Stomach (tissue), 9 donors: ENCODE results near the gene KIF2C. TPM values are rescaled to one million over a fixed set of nuclear protein-coding genes. Genes with fewer than 3 reads are reported as not detected.

Source experiments
- DNase-seq, 2 donors: peaks; one replicate each; pipeline versions ENCODE4 v3.0.0 to v3.0.0-alpha.2; 2013 to 2019
- H3K27ac ChIP-seq, 5 donors: fragments of 200-600 bp in 4 of 5; sonication (generic) in 4 of 5; one replicate each; pipeline ENCODE4 v1.5.1; 2013 to 2019; ENCODE audit warnings: mild to moderate bottlenecking in 1 of 5, moderate library complexity in 1 of 5
- H3K27me3 ChIP-seq, 3 donors: fragments of 200-600 bp; sonication (generic); one replicate each; pipeline ENCODE4 v1.5.1; 2017 to 2019; ENCODE audit warnings: mixed run types in 1 of 3
- H3K36me3 ChIP-seq, 4 donors: fragments of 200-600 bp; sonication (generic); 1 replicate in 3 of 4; 2 replicates in 1 of 4; pipeline ENCODE4 v1.5.1; 2016 to 2019
- H3K4me1 ChIP-seq, 4 donors: fragments of 200-600 bp; sonication (generic); one replicate each; pipeline ENCODE4 v1.5.1; 2016 to 2019
- H3K4me3 ChIP-seq, 4 donors: fragments of 200-600 bp; sonication (generic) in 3 of 4; one replicate each; pipeline ENCODE4 v1.5.1; 2016 to 2019; ENCODE audit warnings: mild to moderate bottlenecking in 1 of 4
- H3K9me3 ChIP-seq, 4 donors: fragments of 200-600 bp; sonication (generic); one replicate each; pipeline ENCODE4 v1.5.1; 2016 to 2019
- CTCF ChIP-seq, 7 experiments: fragments of 450-650 bp in 4 of 7; fragments of 200-600 bp in 3 of 7; sonication (generic) in 3 of 7; IDR thresholded peaks; one replicate each; pipeline ENCODE4 v1.5.1; 2016 to 2019; ENCODE audit warnings: antibody characterized with exemption in 7 of 7, control low read depth in 2 of 7, mild to moderate bottlenecking in 1 of 7
- EP300 ChIP-seq: sonication (generic); formaldehyde crosslinking; IDR thresholded peaks from one replicate; pipeline ENCODE4 v1.6.1; 2017; ENCODE audit warnings: antibody characterized with exemption
- POLR2A ChIP-seq, 4 donors: fragments of 450-650 bp; IDR thresholded peaks; one replicate each; pipeline ENCODE4 v1.6.1; 2016; ENCODE audit warnings: antibody characterized with exemption in 4 of 4, control low read depth in 2 of 4, mild to moderate bottlenecking in 1 of 4, moderate library complexity in 1 of 4
- POLR2AphosphoS5 ChIP-seq, 3 donors: sonication (generic); formaldehyde crosslinking; IDR thresholded peaks; one replicate each; pipeline ENCODE4 v1.6.1; 2016; ENCODE audit warnings: antibody characterized with exemption in 3 of 3
- WGBS, 5 donors: extraction: QIAGEN DNeasy Blood & Tissue Kit in 3 of 5; methylation state at CpG; one replicate each; pipeline versions ENCODE4 v1.1.5 to v1.1.7; 2013 to 2018; 5-methylcytosine and 5-hydroxymethylcytosine counted together
- intact Hi-C: fragments of 100-400 bp; cut with DNase I; formaldehyde crosslinking; loops from one replicate; pipeline ENCODE4 v1.15.1; 2023; ENCODE audit warnings: low total_unique reads
- polyA plus RNA-seq, 3 donors: library from polyadenylated mRNA; stranded (reverse); fragments of 200-250 nt; gene quantifications; one replicate each; pipeline ENCODE4 v1.2.3, GENCODE V29; 2013
- total RNA-seq, 5 donors: library from RNA; depleted of rRNA; stranded (reverse); fragments of >200 nt; gene quantifications; one replicate each; pipeline versions ENCODE4 v1.1.0 to v1.2.3, GENCODE V29; 2014 to 2016
- donor health status: healthy with polysubstance abuse.
- donor health status: Bipolar disorder and iron deficiency.
- donor health status: healthy.

KIF2C gene
- total and polyA plus RNA-seq, 8 donors = 1.4 to 34.8 (median 6.0) TPM

DNA sequence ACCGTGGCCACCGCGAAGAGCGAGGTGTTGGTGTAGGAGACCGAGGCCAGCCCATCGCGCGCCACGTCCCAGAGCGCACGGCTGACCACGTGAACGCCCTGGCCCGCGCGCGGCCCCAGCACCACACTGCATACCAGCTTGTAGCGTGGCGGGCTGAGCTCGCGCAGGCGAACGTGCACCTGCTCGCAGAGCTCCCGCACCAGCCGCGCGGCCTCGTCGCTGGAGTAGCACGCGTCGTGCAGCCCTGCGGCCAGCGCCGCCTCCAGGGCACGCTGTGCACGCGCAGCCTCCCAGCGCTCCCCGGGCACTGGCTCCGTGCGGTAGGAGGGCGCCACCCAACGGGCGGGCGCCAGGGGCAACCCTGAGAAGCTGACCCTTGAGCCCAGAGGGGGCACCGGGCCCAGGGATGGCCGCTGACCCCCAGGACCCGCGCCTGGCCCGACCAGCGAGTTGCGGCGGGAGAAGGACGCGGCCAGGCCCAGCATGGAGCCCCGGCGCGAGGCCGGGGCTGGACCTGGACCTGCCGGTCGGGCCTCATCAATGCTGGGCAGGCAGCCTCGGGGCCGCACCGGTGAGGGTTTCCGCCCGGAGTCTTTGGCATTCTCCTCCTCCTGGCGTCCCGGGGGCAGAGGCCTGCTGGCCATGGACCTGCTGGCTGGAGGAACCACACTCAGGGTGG lies 66.5 kb downstream of the KIF2C start:
- H3K36me3 ChIP-seq = peaks cover 28 to 47% (median 43%) of the 10 kb centered on the region in 4 donors
- peaks cover 63 to 98% (median 75%) of the 10 kb centered on the region in 4 donors for H3K4me1 ChIP-seq
- WGBS, 5 donors = 92 to 97% (median 93%) methylated on average over 17 to 70 of the region's 70 CpGs
- peak in 1 of 2 donors; percentile 17 for DNase-seq
- H3K27ac ChIP-seq = peak overlapping the region; percentile 83 to 99 (median 97)
- intact Hi-C loops = no loop called here
- no peaks in the 10 kb centered on the region for H3K9me3 ChIP-seq
- TF ChIP-seq POLR2AphosphoS5 (IDR thresholded peaks at IDR 0.05) (no peak), EP300 (no peak), CTCF (IDR thresholded peaks at IDR 0.05) (no peak), POLR2A (IDR thresholded peaks at IDR 0.05) (no peak)
- no peaks in the 10 kb centered on the region for H3K27me3 ChIP-seq
- peak overlapping the region in 2 of 4 donors; percentile 9 to 20 for H3K4me3 ChIP-seq

GRCh38 chr1:44806704-44807363 lies 67.2 kb downstream of the KIF2C start, which contains the start of gene DYNLT4:
Gene DYNLT4, minus strand, starts transcription at chr1:44807351. Its CDS starts 683 bp downstream, at chr1:44806668.
- TF ChIP-seq POLR2AphosphoS5 (IDR thresholded peaks at IDR 0.05) = no peak
- TF ChIP-seq POLR2A (IDR thresholded peaks at IDR 0.05) = peak in 1 of 4 donors; percentile 27
- intact Hi-C loops = no loop called here
- DNase-seq = no peak
- peaks cover 59 to 98% (median 72%) of the 10 kb centered on the region in 4 donors for H3K4me1 ChIP-seq
- 38 to 49% (median 39%) methylated on average over 5 to 7 of the region's 7 CpGs for WGBS, 5 donors
- H3K4me3 ChIP-seq = peak within 1 kb of the TSS; percentile 14 to 35 (median 19)
- H3K27me3 ChIP-seq = no peaks in the 10 kb centered on the region
- peak within 1 kb of the TSS; percentile 83 to 99 (median 97) for H3K27ac ChIP-seq
- H3K9me3 ChIP-seq = no peaks in the 10 kb centered on the region
- peaks cover 28 to 47% (median 43%) of the 10 kb centered on the region in 4 donors for H3K36me3 ChIP-seq

DNA sequence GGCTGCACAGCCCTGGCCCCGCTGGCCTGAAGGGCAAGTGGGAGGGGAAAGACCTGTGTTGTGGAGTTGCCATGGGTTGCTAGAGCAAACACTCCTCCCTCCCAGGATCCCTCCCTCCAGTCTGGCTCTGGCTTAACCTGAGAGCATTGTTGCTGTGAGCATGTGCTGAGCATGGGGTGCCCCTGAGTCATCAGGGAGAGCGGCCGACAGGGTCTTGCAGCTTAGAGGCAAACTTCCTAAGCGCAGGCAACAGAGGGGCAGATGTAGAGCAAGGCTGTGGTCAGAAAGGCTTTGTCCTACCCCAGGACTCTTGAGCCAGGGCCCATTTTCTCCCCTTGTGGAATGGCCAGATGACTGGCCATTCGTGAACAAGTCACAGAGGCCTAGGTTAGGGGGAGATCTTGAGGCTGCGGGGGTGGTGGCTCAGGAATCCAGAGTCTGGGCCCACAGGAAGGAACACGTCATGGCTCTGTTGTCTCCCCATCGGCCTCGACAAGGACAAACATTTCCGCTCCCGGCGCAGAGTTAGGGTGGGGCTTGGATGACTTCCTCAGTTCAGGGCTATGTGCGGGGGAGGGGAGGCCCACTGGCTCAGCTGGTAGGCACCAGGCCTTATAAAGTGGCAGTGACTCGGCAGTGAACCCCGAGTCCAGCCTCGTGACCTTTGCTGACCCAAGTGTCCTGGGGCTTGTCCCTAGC lies 67.9 kb downstream of the KIF2C start:
- Histone ChIP-seq H3K4me1 (peaks cover 60 to 98% (median 71%) of the 10 kb centered on the region in 4 donors), H3K27ac (peak overlapping the region; percentile 83 to 99 (median 97)), H3K9me3 (no peaks in the 10 kb centered on the region), H3K4me3 (peak overlapping the region in 2 of 4 donors; percentile 9 to 35), H3K36me3 (peaks cover 28 to 43% (median 40%) of the 10 kb centered on the region in 4 donors), H3K27me3 (no peaks in the 10 kb centered on the region)
- DNase-seq = peak; percentile 95 to 98
- 0 to 3% (median 2%) methylated on average over 12 to 16 of the region's 16 CpGs for WGBS, 5 donors
- intact Hi-C loops = no loop called here
- TF ChIP-seq POLR2AphosphoS5 (IDR thresholded peaks at IDR 0.05) (peak; percentile 77 to 96 (median 94)), EP300 (peak; percentile 19), CTCF (IDR thresholded peaks at IDR 0.05) (no peak), POLR2A (IDR thresholded peaks at IDR 0.05) (no peak)

DNA sequence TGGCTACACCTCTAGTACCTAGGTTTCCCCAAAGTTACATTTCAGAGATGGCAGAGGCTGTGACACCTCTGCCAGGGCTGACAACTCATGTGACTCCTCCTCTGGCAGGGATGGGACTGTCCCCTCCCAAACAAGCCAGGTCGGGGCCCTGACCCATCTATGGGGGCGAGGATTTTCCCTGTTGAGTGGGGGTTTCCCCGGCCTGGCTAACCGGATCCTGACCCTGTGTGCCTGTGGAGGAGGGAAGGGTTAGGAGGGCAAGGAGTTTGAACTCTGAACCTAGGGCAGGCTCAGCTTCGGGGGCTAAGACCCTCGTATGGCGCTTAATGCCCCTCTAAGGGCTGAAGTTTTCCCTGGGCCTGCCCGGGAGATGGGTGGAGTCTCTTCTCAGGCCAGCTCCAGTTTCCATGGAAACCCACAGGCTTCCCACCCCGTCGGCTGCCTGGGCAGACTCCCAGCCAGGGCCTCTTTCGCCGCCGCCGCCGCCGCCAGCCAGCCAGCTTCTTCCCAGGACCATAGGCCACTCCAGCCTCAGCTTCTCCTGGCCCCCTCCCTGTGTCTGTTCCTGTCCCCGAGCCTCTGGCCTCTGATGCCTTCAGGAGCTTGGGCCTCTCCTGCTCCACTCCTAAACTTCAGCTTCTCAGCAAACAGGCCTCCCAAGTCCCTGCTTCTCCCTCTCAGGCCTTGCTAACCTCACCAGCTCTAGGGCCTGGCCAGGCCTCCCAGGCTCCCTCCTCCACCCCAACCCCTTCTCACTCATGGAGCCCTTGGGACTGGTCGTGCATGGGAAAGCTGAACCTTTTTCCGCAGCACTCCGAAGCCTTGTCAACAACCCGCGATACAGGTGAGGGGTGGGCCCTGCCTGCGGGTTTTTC lies 68.7 kb downstream of the KIF2C start, which contains the start of gene BTBD19:
Gene BTBD19, plus strand, starts transcription at position 461 of the 875 bp plus-strand sequence. Its CDS starts 298 bp downstream, at position 759.
- H3K4me1 ChIP-seq = peaks cover 62 to 98% (median 76%) of the 10 kb centered on the region in 4 donors
- peak; percentile 51 to 95 for DNase-seq

More for the DNA sequence above, 68.7 kb downstream of the KIF2C start, which contains the start of gene BTBD19:
- Histone ChIP-seq H3K27ac (peak within 1 kb of the TSS; percentile 83 to 99 (median 97)), H3K9me3 (no peaks in the 10 kb centered on the region), H3K4me3 (peak within 1 kb of the TSS; percentile 14 to 35 (median 19)), H3K36me3 (peaks cover 20 to 35% (median 33%) of the 10 kb centered on the region in 4 donors), H3K27me3 (no peaks in the 10 kb centered on the region)
- intact Hi-C loops = no loop called here
- no peak for TF ChIP-seq POLR2AphosphoS5 (IDR thresholded peaks at IDR 0.05)
- TF ChIP-seq CTCF (IDR thresholded peaks at IDR 0.05) = no peak
- no peak for TF ChIP-seq POLR2A (IDR thresholded peaks at IDR 0.05)
- no peak for TF ChIP-seq EP300
- 21 to 31% (median 24%) methylated on average over 22 to 23 of the region's 23 CpGs for WGBS, 5 donors
